ENCODE data around the gene IL16.

IL16 gene

GRCh38 chr15:81289910-81290309, 93.2 kb downstream of the IL16 start:
- DNase-seq (ENCODE audit: low read depth in 2 of 2, low spot score in 1 of 2) = no peak

- DNase-seq (ENCODE audit: low read depth in 2 of 2, low spot score in 1 of 2) = no peak
These were observed 95.3 kb downstream of the IL16 start for GRCh38 chr15:81291916-81292522.

- no peak for DNase-seq (ENCODE audit: low read depth in 2 of 2, low spot score in 1 of 2)
These were observed 95.9 kb downstream of the IL16 start for GRCh38 chr15:81292523-81293001.

- peak in 1 of 2 donors; percentile 44 for DNase-seq (ENCODE audit: low read depth in 2 of 2, low spot score in 1 of 2)
These were observed 97.2 kb downstream of the IL16 start for GRCh38 chr15:81293728-81294515.

GRCh38 chr15:81294516-81294880, 97.8 kb downstream of the IL16 start:
- DNase-seq (ENCODE audit: low read depth in 2 of 2, low spot score in 1 of 2) = no peak

- no peak for DNase-seq (ENCODE audit: low read depth in 2 of 2, low spot score in 1 of 2)
These were observed 98.9 kb downstream of the IL16 start for GRCh38 chr15:81295486-81296121.

- no peak for DNase-seq (ENCODE audit: low read depth in 2 of 2, low spot score in 1 of 2)
These were observed 99.5 kb downstream of the IL16 start for GRCh38 chr15:81296186-81296585.

GRCh38 chr15:81296673-81297072, 100.0 kb downstream of the IL16 start:
- DNase-seq (ENCODE audit: low read depth in 2 of 2, low spot score in 1 of 2) = peak; percentile 28 to 51

- no peak for DNase-seq (ENCODE audit: low read depth in 2 of 2, low spot score in 1 of 2)
These were observed 100.5 kb downstream of the IL16 start for GRCh38 chr15:81297147-81297572.

GRCh38 chr15:81297603-81298575, 101.2 kb downstream of the IL16 start:
- DNase-seq (ENCODE audit: low read depth in 2 of 2, low spot score in 1 of 2) = no peak

GRCh38 chr15:81298611-81299010, 101.9 kb downstream of the IL16 start:
- DNase-seq (ENCODE audit: low read depth in 2 of 2, low spot score in 1 of 2) = no peak

- DNase-seq (ENCODE audit: low read depth in 2 of 2, low spot score in 1 of 2) = no peak
These were observed 102.5 kb downstream of the IL16 start for GRCh38 chr15:81299156-81299555.

- no peak for DNase-seq (ENCODE audit: low read depth in 2 of 2, low spot score in 1 of 2)
These were observed 103.1 kb downstream of the IL16 start for GRCh38 chr15:81299630-81300273.

- no peak for DNase-seq (ENCODE audit: low read depth in 2 of 2, low spot score in 1 of 2)
These were observed 104.7 kb downstream of the IL16 start for GRCh38 chr15:81301385-81301784.

- DNase-seq (ENCODE audit: low read depth in 2 of 2, low spot score in 1 of 2) = no peak
These were observed 105.2 kb downstream of the IL16 start for GRCh38 chr15:81301815-81302399.

GRCh38 chr15:81302701-81303109, 106.0 kb downstream of the IL16 start:
- DNase-seq (ENCODE audit: low read depth in 2 of 2, low spot score in 1 of 2) = no peak

GRCh38 chr15:81303244-81304225, 106.9 kb downstream of the IL16 start:
- no peak for DNase-seq (ENCODE audit: low read depth in 2 of 2, low spot score in 1 of 2)

GRCh38 chr15:81304226-81304625, 107.5 kb downstream of the IL16 start:
- no peak for DNase-seq (ENCODE audit: low read depth in 2 of 2, low spot score in 1 of 2)

- DNase-seq (ENCODE audit: low read depth in 2 of 2, low spot score in 1 of 2) = no peak
These were observed 111.6 kb downstream of the IL16 start for GRCh38 chr15:81308260-81308659.

Data from stimulated activated CD8-positive, alpha-beta memory T cell treated with anti-CD3 and anti-CD28 coated beads, Interleukin-4, amount 100 ng/mL, for 1 hour (primary cell).